GM12878 (cell line): Measurements from ENCODE around the gene STEAP1B. TPM values are rescaled to one million over a fixed set of nuclear protein-coding genes. Genes with fewer than 3 reads are reported as not detected.

Experiments used
- ATAC-seq: fragments of 200-7000 bp; cut with Tn5 transposase; 3 replicates; pipeline ENCODE4 v1.9.1; 2020; ENCODE audit warnings: mild to moderate bottlenecking, moderate library complexity
- BruUV-seq: library from RNA; stranded (reverse); fragments of 400-500 nt; replicated peaks from 2 replicates; lab custom pipeline; 2021; lab: Mats Ljungman, UMichigan
- CTCF ChIA-PET: fragments of 300-600 bp; sonication (Branson Sonifier 250); formaldehyde crosslinking; extraction: SDS; loops from one replicate; lab custom pipeline; 2021; ENCODE audit warnings: inconsistent platforms; lab: Yijun Ruan, JAX
- POLR2A ChIA-PET: fragments of 350-600 bp; formaldehyde crosslinking; extraction: SDS; loops from one replicate; lab custom pipeline; 2021; ENCODE audit warnings: inconsistent platforms; lab: Charles Lee
- RAD21 ChIA-PET: fragments of 300-600 bp; sonication (Branson Sonifier 250); formaldehyde crosslinking; loops from one replicate; lab custom pipeline; 2023; ENCODE audit warnings: antibody characterized with exemption; ENCODE audit not compliant: unreplicated experiment; lab: Charles Lee
- SMC1A ChIA-PET: fragments of 300-600 bp; sonication (Branson Sonifier 250); formaldehyde crosslinking; loops from one replicate; lab custom pipeline; 2023; ENCODE audit not compliant: unreplicated experiment, uncharacterized antibody; lab: Charles Lee
- DNase-seq: peaks from one replicate; pipeline ENCODE4 v3.0.0-alpha.2; 2011; ENCODE audit warnings: low read depth, low spot score
- FAIRE-seq: peaks from 3 replicates; lab custom pipeline; 2011; peaks lifted over from hg19 to GRCh38; lab: Jason Lieb, UNC
- H2AFZ ChIP-seq: 2 replicates; pipeline ENCODE4 v1.6.0; 2011; ENCODE audit warnings: low read depth, low read length, control low read depth; ENCODE audit not compliant: control insufficient read depth
- H3K27ac ChIP-seq: 2 replicates; pipeline ENCODE4 v1.5.1; 2011; ENCODE audit warnings: control low read depth; ENCODE audit not compliant: control insufficient read depth, insufficient read depth
- H3K27me3 ChIP-seq, 2 experiments: replicated peaks in 1 of 2; 2 replicates each; pipeline versions ENCODE4 v1.6.0 to v1.6.1; 2011; ENCODE audit warnings: low read length in 1 of 2; ENCODE audit not compliant: control insufficient read depth in 2 of 2, insufficient read depth in 2 of 2
- H3K36me3 ChIP-seq, 2 experiments: 2 replicates each; pipeline ENCODE4 v1.5.1; 2011; ENCODE audit warnings: low read length in 1 of 2; ENCODE audit not compliant: control insufficient read depth in 2 of 2, insufficient read depth in 2 of 2
- H3K4me1 ChIP-seq: 2 replicates; pipeline ENCODE4 v1.6.1; 2011; ENCODE audit warnings: mild to moderate bottlenecking, low read length, moderate library complexity, mixed read lengths; ENCODE audit not compliant: control insufficient read depth, insufficient read depth
- H3K4me2 ChIP-seq: 2 replicates; pipeline ENCODE4 v1.6.0; 2011; ENCODE audit warnings: control low read depth; ENCODE audit not compliant: control insufficient read depth, insufficient read depth
- H3K4me3 ChIP-seq: fragments of 200-600 bp; sonication (generic); 2 replicates; pipeline ENCODE4 v1.5.1; 2016
- H3K79me2 ChIP-seq: 2 replicates; pipeline ENCODE4 v1.6.0; 2011; ENCODE audit warnings: low read length; ENCODE audit not compliant: control insufficient read depth, insufficient read depth
- H3K9ac ChIP-seq: 2 replicates; pipeline ENCODE4 v1.8.0; 2011; ENCODE audit warnings: low read length, control low read depth, mixed read lengths; ENCODE audit not compliant: control insufficient read depth, insufficient read depth
- H3K9me3 ChIP-seq: replicated peaks from 3 replicates; pipeline ENCODE4 v1.5.1; 2011; ENCODE audit warnings: mild to moderate bottlenecking, low read length; ENCODE audit not compliant: control insufficient read depth, insufficient read depth
- H4K20me1 ChIP-seq: 2 replicates; pipeline ENCODE4 v1.6.0; 2011; ENCODE audit not compliant: control insufficient read depth, insufficient read depth
- CHD2 ChIP-seq: IDR thresholded peaks from 2 replicates; pipeline ENCODE4 v1.6.1; 2011; ENCODE audit warnings: low read depth, low read length, improper control_type of control experiment, borderline replicate concordance
- CHD4 ChIP-seq: fragments of 200-600 bp; sonication (generic); IDR thresholded peaks from 2 replicates; pipeline ENCODE4 v1.6.1; 2016; ENCODE audit warnings: mild to moderate bottlenecking
- POLR2AphosphoS5 ChIP-seq: IDR thresholded peaks from 2 replicates; pipeline ENCODE4 v1.6.1; 2011; ENCODE audit warnings: mild to moderate bottlenecking, low read length, inconsistent platforms
- ZBTB4 ChIP-seq: fragments of 450-650 bp; formaldehyde crosslinking; IDR thresholded peaks from 2 replicates; pipeline ENCODE4 v1.4.0; 2022; ENCODE audit warnings: mild to moderate bottlenecking, moderate library complexity
- WGBS: methylation state at CpG from one replicate; pipeline ENCODE4 v1.1.6; 2016; ENCODE audit warnings: low lambda C conversion rate; ENCODE audit not compliant: insufficient replicate concordance, insufficient coverage; ENCODE audit errors: missing lambda C conversion rate; 5-methylcytosine and 5-hydroxymethylcytosine counted together
- in situ Hi-C: fragments of 300-500 bp; cut with MboI; formaldehyde crosslinking; loops from 9 replicates; pipeline ENCODE4 v1.14.3; 2018; ENCODE audit warnings: mixed read lengths
- intact Hi-C: fragments of 100-400 bp; cut with micrococcal nuclease; formaldehyde crosslinking; loops from one replicate; pipeline ENCODE4 v1.14.2; 2022; ENCODE audit not compliant: unreplicated experiment
- polyA plus RNA-seq, 11 experiments: library from polyadenylated mRNA; depleted of rRNA in 4 of 11; unstranded in 6 of 11; stranded (reverse) in 5 of 11; fragments of >200 nt; fragmentation: Nextera tagmentation in 4 of 11; fragmentation: Illumina TruSeq in 1 of 11; extraction: Ambion mirVana in 4 of 11; extraction: Trizol in 1 of 11; gene quantifications; 1 replicate in 1 of 11; 2 replicates in 10 of 11; pipeline versions ENCODE4 v1.2.1 to v1.2.3, GENCODE V29; 2011 to 2016; ENCODE audit warnings: inconsistent platforms in 2 of 11, missing spikeins in 2 of 11, low read depth in 1 of 11
- total RNA-seq, 4 experiments: library from RNA; depleted of rRNA in 3 of 4; stranded (reverse); fragments of >200 nt in 3 of 4; fragmentation: Illumina TruSeq in 1 of 4; extraction: Trizol in 1 of 4; gene quantifications; 2 replicates each; pipeline versions ENCODE4 v1.2.1 to v1.2.3, GENCODE V29; 2013 to 2021
- TF ChIP-seq, protein P1 (sequence below), 3 experiments: IDR thresholded peaks in 2 of 3; conservative IDR thresholded peaks in 1 of 3; 2 replicates each; pipeline ENCODE4 v1.5.1; 2011; ENCODE audit warnings: low read depth in 3 of 3, low read length in 3 of 3, mild to moderate bottlenecking in 3 of 3, control low read depth in 2 of 3, moderate library complexity in 2 of 3, inconsistent platforms in 1 of 3, mixed read lengths in 1 of 3; ENCODE audit not compliant: control insufficient read depth in 2 of 3, insufficient read depth in 1 of 3; ENCODE audit errors: extremely low read depth in 1 of 3
- TF ChIP-seq, protein P2 (sequence below): fragments of 450-650 bp; IDR thresholded peaks from 2 replicates; pipeline ENCODE4 v1.6.1; 2016; ENCODE audit warnings: mild to moderate bottlenecking
- TF ChIP-seq, protein P3 (sequence below): IDR thresholded peaks from 2 replicates; pipeline ENCODE4 v1.6.1; 2011; ENCODE audit warnings: mild to moderate bottlenecking, low read depth, low read length, moderate library complexity; ENCODE audit not compliant: insufficient replicate concordance

Gene STEAP1B
- total and polyA plus RNA-seq, 10 of the 15 experiments (the other 5 are each of a cell fraction or from before 2014, with no cell fraction given): 0.14 TPM; not detected in 9

DNA sequence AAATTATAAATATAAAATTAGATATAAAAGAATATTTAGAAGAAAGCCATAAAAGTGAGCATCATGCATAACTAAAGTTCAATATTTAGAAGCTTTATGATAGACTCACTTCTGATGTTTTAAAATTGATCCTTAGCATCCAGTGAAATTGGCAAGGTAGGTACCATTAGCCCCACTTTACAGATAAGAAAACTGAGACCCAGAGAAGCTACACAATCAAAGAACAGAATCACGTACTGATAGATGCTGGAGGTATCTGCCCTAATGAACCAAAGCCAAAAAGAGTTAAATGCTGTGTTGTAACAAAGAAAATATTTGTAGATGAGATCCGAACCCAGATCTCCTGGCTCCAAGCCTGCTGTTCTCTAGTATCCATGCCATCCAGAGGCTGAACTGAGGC is 100.4 kb downstream of the STEAP1B start:
- no peak overlapping the region for H3K27ac ChIP-seq
- intact Hi-C loops: no loop called here
- SMC1A ChIA-PET: interaction anchor here (1.3 kb wide), 1 partner anchor 289 kb away, joined by 3 read pairs; no protein-coding TSS in a partner anchor
- CTCF ChIA-PET: no interaction called here
- H3K27me3 ChIP-seq: no peaks in the 10 kb centered on the region
- no TSS peak for BruUV-seq
- H3K4me2 ChIP-seq: no peak overlapping the region
- no peak for DNase-seq
- RAD21 ChIA-PET: no interaction called here
- H3K9ac ChIP-seq: no peak overlapping the region
- POLR2A ChIA-PET: no interaction called here
- no peaks in the 10 kb centered on the region; the same call in 2 of the 3 replicates for H3K9me3 ChIP-seq
- no peak for ATAC-seq
- FAIRE-seq: no peak
- no peak overlapping the region for H3K4me3 ChIP-seq
- no peaks in the 10 kb centered on the region for H4K20me1 ChIP-seq
- H3K4me1 ChIP-seq: peaks cover 17% of the 10 kb centered on the region
- whole genome bisulfite sequencing: 25% methylated on average over 2 of the region's 2 CpGs
- no peaks in the 10 kb centered on the region for H3K79me2 ChIP-seq
- no peak for TF ChIP-seq CHD4
- TF ChIP-seq, protein P1, sequence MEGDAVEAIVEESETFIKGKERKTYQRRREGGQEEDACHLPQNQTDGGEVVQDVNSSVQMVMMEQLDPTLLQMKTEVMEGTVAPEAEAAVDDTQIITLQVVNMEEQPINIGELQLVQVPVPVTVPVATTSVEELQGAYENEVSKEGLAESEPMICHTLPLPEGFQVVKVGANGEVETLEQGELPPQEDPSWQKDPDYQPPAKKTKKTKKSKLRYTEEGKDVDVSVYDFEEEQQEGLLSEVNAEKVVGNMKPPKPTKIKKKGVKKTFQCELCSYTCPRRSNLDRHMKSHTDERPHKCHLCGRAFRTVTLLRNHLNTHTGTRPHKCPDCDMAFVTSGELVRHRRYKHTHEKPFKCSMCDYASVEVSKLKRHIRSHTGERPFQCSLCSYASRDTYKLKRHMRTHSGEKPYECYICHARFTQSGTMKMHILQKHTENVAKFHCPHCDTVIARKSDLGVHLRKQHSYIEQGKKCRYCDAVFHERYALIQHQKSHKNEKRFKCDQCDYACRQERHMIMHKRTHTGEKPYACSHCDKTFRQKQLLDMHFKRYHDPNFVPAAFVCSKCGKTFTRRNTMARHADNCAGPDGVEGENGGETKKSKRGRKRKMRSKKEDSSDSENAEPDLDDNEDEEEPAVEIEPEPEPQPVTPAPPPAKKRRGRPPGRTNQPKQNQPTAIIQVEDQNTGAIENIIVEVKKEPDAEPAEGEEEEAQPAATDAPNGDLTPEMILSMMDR (IDR thresholded peaks at IDR 0.05 in 2 of 3, conservative IDR thresholded peaks at IDR 0.05 in 1 of 3; ENCODE audit: control insufficient read depth in 2 of 3, extremely low read depth in 1 of 3, insufficient read depth in 1 of 3, low read depth in 3 of 3, low read length in 3 of 3): no peak
- TF ChIP-seq, protein P2, sequence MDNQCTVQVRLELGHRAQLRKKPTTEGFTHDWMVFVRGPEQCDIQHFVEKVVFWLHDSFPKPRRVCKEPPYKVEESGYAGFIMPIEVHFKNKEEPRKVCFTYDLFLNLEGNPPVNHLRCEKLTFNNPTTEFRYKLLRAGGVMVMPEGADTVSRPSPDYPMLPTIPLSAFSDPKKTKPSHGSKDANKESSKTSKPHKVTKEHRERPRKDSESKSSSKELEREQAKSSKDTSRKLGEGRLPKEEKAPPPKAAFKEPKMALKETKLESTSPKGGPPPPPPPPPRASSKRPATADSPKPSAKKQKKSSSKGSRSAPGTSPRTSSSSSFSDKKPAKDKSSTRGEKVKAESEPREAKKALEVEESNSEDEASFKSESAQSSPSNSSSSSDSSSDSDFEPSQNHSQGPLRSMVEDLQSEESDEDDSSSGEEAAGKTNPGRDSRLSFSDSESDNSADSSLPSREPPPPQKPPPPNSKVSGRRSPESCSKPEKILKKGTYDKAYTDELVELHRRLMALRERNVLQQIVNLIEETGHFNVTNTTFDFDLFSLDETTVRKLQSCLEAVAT: no peak
- no peak for TF ChIP-seq ZBTB4
- TF ChIP-seq CHD2: no peak
- TF ChIP-seq POLR2AphosphoS5: no peak
- TF ChIP-seq, protein P3, sequence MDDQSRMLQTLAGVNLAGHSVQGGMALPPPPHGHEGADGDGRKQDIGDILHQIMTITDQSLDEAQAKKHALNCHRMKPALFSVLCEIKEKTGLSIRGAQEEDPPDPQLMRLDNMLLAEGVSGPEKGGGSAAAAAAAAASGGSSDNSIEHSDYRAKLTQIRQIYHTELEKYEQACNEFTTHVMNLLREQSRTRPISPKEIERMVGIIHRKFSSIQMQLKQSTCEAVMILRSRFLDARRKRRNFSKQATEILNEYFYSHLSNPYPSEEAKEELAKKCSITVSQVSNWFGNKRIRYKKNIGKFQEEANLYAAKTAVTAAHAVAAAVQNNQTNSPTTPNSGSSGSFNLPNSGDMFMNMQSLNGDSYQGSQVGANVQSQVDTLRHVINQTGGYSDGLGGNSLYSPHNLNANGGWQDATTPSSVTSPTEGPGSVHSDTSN: no peak
- no peaks in the 10 kb centered on the region for H3K36me3 ChIP-seq
- H2AFZ ChIP-seq: no peak overlapping the region
- in situ Hi-C loops: no loop called here
